ENCODE measurements around the gene DOK7.
"Not testable (repeated sequence)": the region's sequence is repeated elsewhere in the genome, so short reads cannot be mapped to it uniquely, and the experiment has no call there.

Gene DOK7

GRCh38 chr4:3532751-3533422, 69.8 kb downstream of the DOK7 start:
- Histone ChIP-seq H3K36me3 (ENCODE audit: control insufficient read depth, insufficient read depth, low read length) (peaks cover 16% of the 10 kb centered on the region), H3K9me3 (ENCODE audit: control insufficient read depth, insufficient read depth, low read depth, low read length) (no peaks in the 10 kb centered on the region), H3K4me3 (ENCODE audit: low read depth, low read length) (peak overlapping the region; percentile 100), H3K27ac (ENCODE audit: low read depth, low read length) (no peak overlapping the region), H3K4me1 (ENCODE audit: control insufficient read depth, insufficient read depth, low read length) (peaks cover 13% of the 10 kb centered on the region; the same call in 1 of the 2 replicates), H3K9ac (ENCODE audit: low read length) (peak overlapping the region; percentile 17), H3K27me3 (ENCODE audit: control insufficient read depth, insufficient read depth, low read length) (peaks cover 38% of the 10 kb centered on the region)

- peaks cover 10% of the 10 kb centered on the region for H3K36me3 ChIP-seq (ENCODE audit: control insufficient read depth, insufficient read depth, low read length)
- H3K4me1 ChIP-seq (ENCODE audit: control insufficient read depth, insufficient read depth, low read length): peaks cover 13% of the 10 kb centered on the region; the same call in 1 of the 2 replicates
- H3K27ac ChIP-seq (ENCODE audit: low read depth, low read length): no peak overlapping the region
- H3K27me3 ChIP-seq (ENCODE audit: control insufficient read depth, insufficient read depth, low read length): peaks cover 38% of the 10 kb centered on the region
- H3K9ac ChIP-seq (ENCODE audit: low read length): no peak overlapping the region
- H3K9me3 ChIP-seq (ENCODE audit: control insufficient read depth, insufficient read depth, low read depth, low read length): no peaks in the 10 kb centered on the region
- no peak overlapping the region for H3K4me3 ChIP-seq (ENCODE audit: low read depth, low read length)
Observed at GRCh38 chr4:3533423-3533820, 70.3 kb downstream of the DOK7 start.

- not testable (repeated sequence) for H3K27ac ChIP-seq (ENCODE audit: low read depth, low read length); H3K9me3 ChIP-seq (ENCODE audit: control insufficient read depth, insufficient read depth, low read depth, low read length); H3K4me3 ChIP-seq (ENCODE audit: low read depth, low read length); H3K36me3 ChIP-seq (ENCODE audit: control insufficient read depth, insufficient read depth, low read length); H3K4me1 ChIP-seq (ENCODE audit: control insufficient read depth, insufficient read depth, low read length); H3K9ac ChIP-seq (ENCODE audit: low read length)
- H3K27me3 ChIP-seq (ENCODE audit: control insufficient read depth, insufficient read depth, low read length): peaks cover 38% of the 10 kb centered on the region
Observed at GRCh38 chr4:3535812-3536211, 72.7 kb downstream of the DOK7 start.

- H3K36me3 ChIP-seq (ENCODE audit: control insufficient read depth, insufficient read depth, low read length); H3K27ac ChIP-seq (ENCODE audit: low read depth, low read length); H3K4me1 ChIP-seq (ENCODE audit: control insufficient read depth, insufficient read depth, low read length); H3K4me3 ChIP-seq (ENCODE audit: low read depth, low read length); H3K9me3 ChIP-seq (ENCODE audit: control insufficient read depth, insufficient read depth, low read depth, low read length); H3K9ac ChIP-seq (ENCODE audit: low read length): not testable (repeated sequence)
- peaks cover 16% of the 10 kb centered on the region for H3K27me3 ChIP-seq (ENCODE audit: control insufficient read depth, insufficient read depth, low read length)
Observed at GRCh38 chr4:3538906-3539305, 75.8 kb downstream of the DOK7 start.

GRCh38 chr4:3543415-3543814, 80.3 kb downstream of the DOK7 start:
- H3K9ac ChIP-seq (ENCODE audit: low read length); H3K27me3 ChIP-seq (ENCODE audit: control insufficient read depth, insufficient read depth, low read length); H3K36me3 ChIP-seq (ENCODE audit: control insufficient read depth, insufficient read depth, low read length); H3K4me1 ChIP-seq (ENCODE audit: control insufficient read depth, insufficient read depth, low read length); H3K27ac ChIP-seq (ENCODE audit: low read depth, low read length); H3K4me3 ChIP-seq (ENCODE audit: low read depth, low read length); H3K9me3 ChIP-seq (ENCODE audit: control insufficient read depth, insufficient read depth, low read depth, low read length): not testable (repeated sequence)
